ENCODE measurements around the gene RCL1. TPM values are rescaled to one million over a fixed set of nuclear protein-coding genes. Genes with fewer than 3 reads are reported as not detected.

RCL1 gene
- total RNA-seq, 4 donors from 2014 or later = 54.1 to 97.3 (median 88.8) TPM

DNA sequence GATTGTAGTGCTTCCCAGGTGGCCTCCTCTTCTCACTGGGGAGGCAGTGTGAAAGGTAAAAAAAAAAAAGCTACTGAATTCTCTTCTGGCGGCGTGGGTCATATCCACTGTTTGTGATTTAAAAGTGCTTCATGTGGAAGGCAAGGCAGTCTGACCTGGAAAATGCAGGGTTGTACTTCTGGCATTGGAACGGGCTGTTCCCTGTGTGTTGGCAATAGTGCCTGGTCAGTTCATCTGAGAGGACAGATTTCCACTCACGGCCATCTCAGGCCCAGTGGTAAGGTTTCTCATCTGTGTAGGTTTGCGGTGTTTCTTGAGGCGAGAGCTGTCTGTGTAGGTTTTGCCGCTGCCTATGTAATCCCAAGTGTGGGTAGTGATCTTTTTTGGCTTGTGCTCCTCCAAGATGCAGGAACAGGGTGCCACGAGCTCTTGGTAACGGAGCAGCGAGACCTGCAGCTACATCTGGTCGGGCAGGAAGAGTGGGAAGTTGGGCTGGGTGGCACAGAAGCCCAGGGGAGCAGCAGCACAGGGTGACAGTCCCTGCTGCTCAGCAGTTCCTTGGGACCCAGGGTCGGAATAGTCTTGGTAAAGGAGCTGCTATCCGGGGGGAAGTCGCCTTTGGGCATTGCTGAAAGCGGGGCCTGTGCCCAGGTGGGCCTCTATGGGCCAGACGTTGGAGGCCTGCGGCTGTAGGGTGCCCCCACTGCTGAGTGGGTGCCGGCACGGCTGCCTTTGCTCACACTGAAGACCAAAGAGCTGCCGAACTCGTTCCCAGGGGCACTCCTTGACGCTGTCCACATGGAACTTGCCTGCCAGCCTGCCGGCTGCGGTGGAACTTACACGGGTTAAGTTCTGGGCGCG, 11.2 kb downstream of the RCL1 start:
- TF ChIP-seq CTCF (IDR thresholded peaks at IDR 0.05) = no peak
- no peak for DNase-seq (ENCODE audit: low spot score)
- ATAC-seq (ENCODE audit: low FRiP score) = peak; percentile 23

GRCh38 chr9:4804531-4805016, 11.8 kb downstream of the RCL1 start:
- no peak for TF ChIP-seq CTCF (IDR thresholded peaks at IDR 0.05)
- DNase-seq (ENCODE audit: low spot score) (no peak), ATAC-seq (ENCODE audit: low FRiP score) (no peak)

DNA sequence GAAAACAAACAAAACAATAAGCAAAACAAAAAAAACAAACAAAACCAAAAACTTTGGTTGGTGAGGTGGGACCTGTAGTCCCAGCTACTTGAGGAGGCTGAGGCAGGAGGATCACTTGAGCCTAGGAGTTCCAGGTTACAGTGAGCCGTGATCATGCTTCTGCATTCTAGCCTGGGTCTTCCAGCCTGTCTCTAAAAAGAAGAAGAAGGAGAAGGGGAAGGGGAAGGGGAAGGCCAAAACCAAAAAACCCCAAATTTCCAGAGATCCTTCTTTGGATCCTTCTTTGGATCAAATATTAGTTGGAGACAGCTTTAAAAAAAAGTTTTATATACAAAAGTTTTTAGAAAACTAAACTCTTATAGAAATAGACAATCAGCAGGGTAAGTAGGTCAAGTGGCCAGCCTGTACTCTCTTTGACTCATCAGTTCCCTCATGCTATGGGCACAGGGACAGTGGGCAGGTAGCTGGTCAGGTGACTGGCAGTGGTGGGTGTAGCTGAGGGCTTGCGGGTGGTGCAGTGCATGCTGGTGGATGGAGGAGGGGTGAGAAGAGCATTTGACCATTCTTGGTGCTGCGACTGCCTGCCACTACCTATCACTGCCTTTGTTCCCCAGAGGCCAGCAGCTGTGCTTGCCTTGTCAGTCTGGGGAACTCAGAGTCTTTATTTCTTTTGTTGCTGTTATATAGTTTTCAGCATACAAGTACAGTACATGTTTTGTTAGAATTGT, 12.6 kb downstream of the RCL1 start:
- no peak for TF ChIP-seq CTCF (IDR thresholded peaks at IDR 0.05)
- ATAC-seq (ENCODE audit: low FRiP score) = no peak
- no peak for DNase-seq (ENCODE audit: low spot score)

- no peak for TF ChIP-seq CTCF (IDR thresholded peaks at IDR 0.05)
- ATAC-seq (ENCODE audit: low FRiP score) = no peak
Observed at GRCh38 chr9:4810565-4810964, 17.8 kb downstream of the RCL1 start.

GRCh38 chr9:4811824-4812223, 19.1 kb downstream of the RCL1 start:
- no peak for TF ChIP-seq CTCF (IDR thresholded peaks at IDR 0.05)

More at GRCh38 chr9:4810565-4810964, 17.8 kb downstream of the RCL1 start:
- DNase-seq (ENCODE audit: low spot score) = no peak

DNA sequence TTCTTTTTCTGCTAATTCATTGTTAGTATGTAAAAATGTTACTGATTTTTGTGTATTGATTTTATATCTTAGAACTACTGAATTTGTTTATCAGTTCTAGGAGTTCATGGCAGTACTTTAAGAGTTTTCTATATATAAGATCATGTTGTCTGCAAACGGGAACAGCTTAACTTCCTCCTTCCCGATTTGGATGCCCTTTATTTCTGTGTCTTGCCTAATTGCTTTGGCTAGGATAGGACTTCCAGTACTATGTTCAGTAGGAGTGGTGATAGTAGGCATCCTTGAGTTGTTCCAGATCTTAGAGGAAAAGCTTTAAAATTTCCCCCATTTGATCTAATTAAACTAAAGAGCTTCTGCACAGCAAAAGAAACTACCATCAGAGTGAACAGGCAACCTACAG, 20.1 kb downstream of the RCL1 start:
- no peak for DNase-seq (ENCODE audit: low spot score)
- no peak for TF ChIP-seq CTCF (IDR thresholded peaks at IDR 0.05)
- no peak for ATAC-seq (ENCODE audit: low FRiP score)

More at GRCh38 chr9:4811824-4812223, 19.1 kb downstream of the RCL1 start:
- ATAC-seq (ENCODE audit: low FRiP score) (no peak), DNase-seq (ENCODE audit: low spot score) (no peak)

Data from omental fat pad (tissue), 4 donors.